PC-9 (cell line): ENCODE results near the gene UTS2R. TPM values are rescaled to one million over a fixed set of nuclear protein-coding genes. Genes with fewer than 3 reads are reported as not detected.

Source experiments
- BruUV-seq: library from RNA; stranded (reverse); fragments of 400-500 nt; replicated peaks from 2 replicates; lab custom pipeline; 2021; lab: Mats Ljungman, UMichigan
- CTCF ChIA-PET: fragments of 300-600 bp; sonication (Branson Sonifier 250); formaldehyde crosslinking; loops from one replicate; lab custom pipeline; 2022; ENCODE audit warnings: antibody characterized with exemption; lab: Charles Lee
- POLR2A ChIA-PET: fragments of 300-600 bp; sonication (Branson Sonifier 250); formaldehyde crosslinking; loops from one replicate; lab custom pipeline; 2022; ENCODE audit warnings: antibody characterized with exemption; ENCODE audit not compliant: unreplicated experiment; lab: Charles Lee
- DNase-seq, 2 experiments: peaks; one replicate each; pipeline versions ENCODE4 v3.0.0 to v3.0.0-alpha.2; 2015 to 2022; ENCODE audit warnings: mixed read lengths in 1 of 2
- H2AFZ ChIP-seq: fragments of 200-600 bp; sonication (generic); 2 replicates; pipeline ENCODE4 v1.8.1; 2017; ENCODE audit warnings: antibody characterized with exemption
- H3F3A ChIP-seq: fragments of 200-600 bp; sonication (generic); 2 replicates; pipeline ENCODE4 v1.8.1; 2017; ENCODE audit warnings: antibody characterized with exemption, mild to moderate bottlenecking, low read depth; ENCODE audit not compliant: insufficient read depth
- H3K27ac ChIP-seq: fragments of 200-600 bp; sonication (generic); 2 replicates; pipeline ENCODE4 v1.6.1; 2016; ENCODE audit warnings: mixed run types
- H3K27me3 ChIP-seq: fragments of 200-600 bp; sonication (generic); 2 replicates; pipeline ENCODE4 v1.6.1; 2016; ENCODE audit warnings: low read depth, mixed run types; ENCODE audit not compliant: insufficient read depth
- H3K36me3 ChIP-seq: fragments of 200-600 bp; sonication (generic); 2 replicates; pipeline ENCODE4 v1.6.1; 2016; ENCODE audit warnings: low read depth, mixed run types
- H3K4me1 ChIP-seq: fragments of 200-600 bp; sonication (generic); replicated peaks from 2 replicates; pipeline ENCODE4 v1.6.1; 2016; ENCODE audit warnings: mixed run types; ENCODE audit not compliant: insufficient read depth
- H3K4me2 ChIP-seq: fragments of 200-600 bp; sonication (generic); 2 replicates; pipeline ENCODE4 v1.6.1; 2017; ENCODE audit warnings: mixed run types
- H3K4me3 ChIP-seq: fragments of 200-600 bp; sonication (generic); 2 replicates; pipeline ENCODE4 v1.6.1; 2016; ENCODE audit warnings: mixed run types
- H3K79me2 ChIP-seq: fragments of 200-600 bp; sonication (generic); 2 replicates; pipeline ENCODE4 v1.6.1; 2017; ENCODE audit warnings: low read depth, mixed run types
- H3K9me2 ChIP-seq: fragments of 200-600 bp; sonication (generic); 2 replicates; pipeline ENCODE4 v1.8.1; 2017; ENCODE audit warnings: mild to moderate bottlenecking; ENCODE audit not compliant: insufficient read depth
- H3K9me3 ChIP-seq: fragments of 200-600 bp; sonication (generic); 2 replicates; pipeline ENCODE4 v1.8.1; 2016; ENCODE audit warnings: low read depth; ENCODE audit not compliant: insufficient read depth
- H4K20me1 ChIP-seq: fragments of 200-600 bp; sonication (generic); 2 replicates; pipeline ENCODE4 v1.8.1; 2017; ENCODE audit not compliant: insufficient read depth
- EZH2 ChIP-seq: fragments of 200-600 bp; sonication (generic); IDR thresholded peaks from 2 replicates; pipeline ENCODE4 v1.8.0; 2017; ENCODE audit warnings: antibody characterized with exemption, low read depth
- intact Hi-C: fragments of 100-400 bp; cut with micrococcal nuclease; formaldehyde crosslinking; loops from one replicate; pipeline ENCODE4 v1.10.0; 2022; ENCODE audit not compliant: unreplicated experiment
- total RNA-seq: library from RNA; stranded (reverse); gene quantifications from 2 replicates; pipeline ENCODE4 v1.2.3, GENCODE V29; 2021
- TF ChIP-seq, protein P1 (sequence below): fragments of 200-600 bp; sonication (generic); conservative IDR thresholded peaks from 2 replicates; pipeline ENCODE4 v1.6.1; 2017; ENCODE audit warnings: mixed run types, antibody characterized with exemption, mild to moderate bottlenecking, moderate library complexity

Gene UTS2R
- total RNA-seq, 1 experiment from 2014 or later, result not detected

DNA sequence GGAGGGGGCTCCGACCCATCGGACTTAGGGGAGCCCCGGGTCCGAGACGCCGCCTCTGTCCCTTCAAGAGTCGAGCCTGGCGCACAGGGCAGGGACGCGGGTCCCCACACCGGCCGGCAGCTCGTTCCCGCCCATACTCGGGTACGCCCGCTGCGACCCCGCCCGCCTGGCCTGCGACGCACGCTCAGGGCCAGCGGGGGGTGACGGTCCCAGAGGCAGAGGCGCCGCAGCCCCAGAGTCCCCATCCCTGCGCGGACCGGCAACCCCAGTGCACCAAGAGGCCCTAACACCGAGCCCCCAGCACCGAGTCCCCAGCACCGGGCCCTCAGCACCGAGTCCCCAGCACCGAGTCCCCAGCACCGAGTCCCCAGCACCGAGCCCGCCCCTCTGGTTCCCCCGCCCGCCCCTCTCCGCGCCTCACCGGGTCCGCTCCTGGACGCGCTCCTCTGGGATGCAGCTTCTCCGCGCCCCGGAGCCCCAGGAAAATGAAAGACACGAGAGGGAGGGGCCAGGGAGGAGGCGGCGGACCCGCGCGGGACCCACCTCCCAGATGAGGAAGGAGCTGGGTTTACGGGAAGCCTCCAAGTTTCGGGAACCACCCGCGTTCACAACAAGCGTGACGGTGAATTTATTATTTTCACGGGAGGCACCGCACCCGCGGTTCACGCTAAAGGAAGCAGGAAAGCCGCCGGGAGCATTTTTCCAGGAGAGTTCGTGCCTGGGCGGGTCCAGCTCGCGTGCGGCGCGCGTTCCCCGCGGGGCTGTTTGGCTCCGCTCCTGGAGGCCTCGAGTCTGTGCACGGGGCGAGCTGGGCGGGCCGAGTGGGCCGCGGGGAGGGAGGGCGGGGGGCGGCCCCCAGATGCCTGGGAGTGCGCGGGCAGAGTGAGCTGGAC, 38.0 kb upstream of the UTS2R start, which contains the start of gene SECTM1:
SECTM1 (minus strand) TSS at position 488 of the 893 bp plus-strand sequence. CDS start 6,526 bp downstream, outside the sequence.
- H3F3A ChIP-seq, result no peaks in the 10 kb centered on the region; the same call in 1 of the 2 replicates
- no peak within 1 kb of the TSS for H3K27ac ChIP-seq
- peak within 1 kb of the TSS; percentile 96 for H3K4me2 ChIP-seq
- CTCF ChIA-PET, result interaction anchor here (0.6 kb wide), 1 partner anchor 92 kb away, joined by 3 read pairs; no protein-coding TSS in a partner anchor
- H2AFZ ChIP-seq, result peak within 1 kb of the TSS; percentile 66
- POLR2A ChIA-PET, result interaction anchor here (0.6 to 0.7 kb wide), 5 partner anchors 41 to 128 kb away, joined by 3 to 10 read pairs (median 6); no protein-coding TSS in a partner anchor
- no peaks in the 10 kb centered on the region for H3K27me3 ChIP-seq
- no peak for TF ChIP-seq EZH2
- H3K9me2 ChIP-seq, result no peaks in the 10 kb centered on the region
- peak within 1 kb of the TSS; percentile 58 for H3K4me3 ChIP-seq
- H3K4me1 ChIP-seq, result peaks cover 6% of the 10 kb centered on the region
- intact Hi-C loops, result loop anchor here (5.0 to 10.0 kb wide), 3 partner anchors 49 to 229 kb away; no protein-coding TSS in a partner anchor
- BruUV-seq, result no TSS peak
- H4K20me1 ChIP-seq, result no peaks in the 10 kb centered on the region
- H3K36me3 ChIP-seq, result no peaks in the 10 kb centered on the region
- no peaks in the 10 kb centered on the region for H3K79me2 ChIP-seq
- peak in 1 of 2 experiments; percentile 29 for DNase-seq
- H3K9me3 ChIP-seq, result no peaks in the 10 kb centered on the region

DNA sequence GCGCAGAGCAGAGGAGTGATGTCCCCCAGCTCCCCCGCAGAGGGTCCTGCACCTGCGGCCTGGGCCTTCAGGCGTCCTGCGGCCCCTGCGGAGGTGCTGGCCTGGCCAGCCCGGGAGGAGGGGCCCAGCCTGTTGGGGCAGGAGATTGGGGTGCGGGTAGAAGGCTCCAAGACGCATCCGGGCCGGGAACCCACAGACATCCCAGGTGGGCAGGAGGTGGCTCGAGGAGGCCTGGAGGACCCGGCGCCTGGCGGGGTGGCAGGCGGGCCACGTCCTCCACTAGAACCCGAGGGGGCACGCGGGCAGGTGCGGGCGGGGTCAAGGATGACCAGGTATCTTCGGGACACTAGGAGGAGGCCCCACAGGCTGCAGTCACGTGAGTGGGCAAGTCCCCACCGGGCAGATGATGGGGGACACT, 37.4 kb upstream of the UTS2R start:
- DNase-seq, result no peak
- no peaks in the 10 kb centered on the region for H3K9me2 ChIP-seq
- BruUV-seq, result no TSS peak
- H3K27me3 ChIP-seq, result no peaks in the 10 kb centered on the region
- intact Hi-C loops, result loop anchor here (5.0 to 10.0 kb wide), 3 partner anchors 49 to 229 kb away; no protein-coding TSS in a partner anchor
- peaks cover 11% of the 10 kb centered on the region for H3K4me1 ChIP-seq
- no peak overlapping the region for H2AFZ ChIP-seq
- peak overlapping the region; percentile 76 for H3K4me2 ChIP-seq
- no peaks in the 10 kb centered on the region for H3K9me3 ChIP-seq
- POLR2A ChIA-PET, result interaction anchor here (0.6 kb wide), 3 partner anchors 42 to 129 kb away, joined by 6 to 10 read pairs (median 6); no protein-coding TSS in a partner anchor
- no peak overlapping the region for H3K4me3 ChIP-seq
- no peaks in the 10 kb centered on the region for H3K36me3 ChIP-seq
- no peaks in the 10 kb centered on the region for H3K79me2 ChIP-seq
- H4K20me1 ChIP-seq, result no peaks in the 10 kb centered on the region
- H3K27ac ChIP-seq, result no peak overlapping the region
- TF ChIP-seq, protein P1, sequence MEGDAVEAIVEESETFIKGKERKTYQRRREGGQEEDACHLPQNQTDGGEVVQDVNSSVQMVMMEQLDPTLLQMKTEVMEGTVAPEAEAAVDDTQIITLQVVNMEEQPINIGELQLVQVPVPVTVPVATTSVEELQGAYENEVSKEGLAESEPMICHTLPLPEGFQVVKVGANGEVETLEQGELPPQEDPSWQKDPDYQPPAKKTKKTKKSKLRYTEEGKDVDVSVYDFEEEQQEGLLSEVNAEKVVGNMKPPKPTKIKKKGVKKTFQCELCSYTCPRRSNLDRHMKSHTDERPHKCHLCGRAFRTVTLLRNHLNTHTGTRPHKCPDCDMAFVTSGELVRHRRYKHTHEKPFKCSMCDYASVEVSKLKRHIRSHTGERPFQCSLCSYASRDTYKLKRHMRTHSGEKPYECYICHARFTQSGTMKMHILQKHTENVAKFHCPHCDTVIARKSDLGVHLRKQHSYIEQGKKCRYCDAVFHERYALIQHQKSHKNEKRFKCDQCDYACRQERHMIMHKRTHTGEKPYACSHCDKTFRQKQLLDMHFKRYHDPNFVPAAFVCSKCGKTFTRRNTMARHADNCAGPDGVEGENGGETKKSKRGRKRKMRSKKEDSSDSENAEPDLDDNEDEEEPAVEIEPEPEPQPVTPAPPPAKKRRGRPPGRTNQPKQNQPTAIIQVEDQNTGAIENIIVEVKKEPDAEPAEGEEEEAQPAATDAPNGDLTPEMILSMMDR, result no peak
- TF ChIP-seq EZH2, result no peak
- no peaks in the 10 kb centered on the region; the same call in 1 of the 2 replicates for H3F3A ChIP-seq
- CTCF ChIA-PET, result interaction anchor here (0.6 kb wide), 2 partner anchors 92 to 139 kb away, joined by 3 to 6 read pairs; no protein-coding TSS in a partner anchor

DNA sequence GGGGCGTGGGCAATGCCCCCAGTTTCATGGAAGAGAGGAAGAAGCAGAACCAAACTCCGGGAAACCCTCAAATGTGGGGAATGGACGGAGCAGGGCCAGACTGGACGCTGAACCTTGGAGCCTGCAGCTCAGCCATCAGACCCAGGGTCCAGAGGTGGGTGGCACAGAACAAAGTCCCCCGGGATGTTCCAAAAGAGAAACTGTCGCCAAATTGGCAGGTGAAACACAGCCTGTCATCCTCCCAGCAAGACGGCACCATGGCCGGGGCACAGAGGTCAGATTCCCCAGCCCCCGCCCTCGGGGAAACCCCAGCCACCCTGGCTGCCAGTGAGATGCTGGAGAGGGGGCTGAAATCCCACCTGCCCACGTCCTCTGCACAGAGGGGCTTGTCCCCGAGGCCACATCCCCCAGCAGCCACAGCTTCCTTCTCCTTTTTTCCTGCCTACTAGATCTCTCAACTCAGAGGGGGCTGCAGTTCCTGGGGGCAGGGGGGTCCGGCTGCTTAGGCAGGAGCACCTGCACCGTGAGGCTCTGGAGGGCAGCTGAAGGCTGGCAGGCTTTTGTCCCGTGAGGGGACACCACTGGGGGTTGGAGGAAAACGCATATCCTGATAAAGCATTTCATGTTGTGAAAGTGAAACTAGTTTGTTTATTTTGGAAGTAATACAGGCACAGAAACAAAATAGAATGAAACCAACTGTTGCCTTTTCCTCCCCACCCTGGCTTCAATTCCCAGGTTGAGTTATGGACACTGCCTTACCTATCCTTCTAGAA, 36.8 kb upstream of the UTS2R start:
- Histone ChIP-seq H3F3A (no peaks in the 10 kb centered on the region; the same call in 1 of the 2 replicates), H3K4me3 (peak overlapping the region; percentile 48), H3K27me3 (no peaks in the 10 kb centered on the region), H3K9me3 (no peaks in the 10 kb centered on the region), H3K4me2 (peak overlapping the region; percentile 76), H4K20me1 (no peaks in the 10 kb centered on the region), H3K27ac (peak overlapping the region; percentile 69), H2AFZ (no peak overlapping the region), H3K36me3 (no peaks in the 10 kb centered on the region), H3K4me1 (peaks cover 11% of the 10 kb centered on the region), H3K9me2 (no peaks in the 10 kb centered on the region), H3K79me2 (no peaks in the 10 kb centered on the region)
- TF ChIP-seq EZH2, result no peak
- TF ChIP-seq, protein P1, result no peak
- BruUV-seq, result no TSS peak
- ChIA-PET CTCF (interaction anchor here (0.6 kb wide), 1 partner anchor 140 kb away, joined by 6 read pairs; no protein-coding TSS in a partner anchor), POLR2A (no interaction called here)
- DNase-seq, result peak in 1 of 2 experiments; percentile 50
- intact Hi-C loops, result loop anchor here (5.0 to 10.0 kb wide), 3 partner anchors 50 to 230 kb away; no protein-coding TSS in a partner anchor
